OCI-LY7 (cell line): Measurements from ENCODE around the gene PPY.

ENCODE experiments used
- EZH2phosphoT487 ChIP-seq: fragments of 200-600 bp; sonication (generic); IDR thresholded peaks from 2 replicates; pipeline ENCODE4 v1.6.1; 2018; ENCODE audit warnings: low read depth, borderline replicate concordance, mild to moderate bottlenecking, mixed run types, antibody characterized with exemption, low read length, moderate library complexity, mixed read lengths
- TF ChIP-seq, protein P1 (sequence below): fragments of 200-600 bp; sonication (generic); conservative IDR thresholded peaks from 2 replicates; pipeline ENCODE4 v1.5.1; 2014; ENCODE audit warnings: mild to moderate bottlenecking, antibody characterized with exemption, low read length, moderate library complexity, mixed read lengths

- TF ChIP-seq, protein P1, sequence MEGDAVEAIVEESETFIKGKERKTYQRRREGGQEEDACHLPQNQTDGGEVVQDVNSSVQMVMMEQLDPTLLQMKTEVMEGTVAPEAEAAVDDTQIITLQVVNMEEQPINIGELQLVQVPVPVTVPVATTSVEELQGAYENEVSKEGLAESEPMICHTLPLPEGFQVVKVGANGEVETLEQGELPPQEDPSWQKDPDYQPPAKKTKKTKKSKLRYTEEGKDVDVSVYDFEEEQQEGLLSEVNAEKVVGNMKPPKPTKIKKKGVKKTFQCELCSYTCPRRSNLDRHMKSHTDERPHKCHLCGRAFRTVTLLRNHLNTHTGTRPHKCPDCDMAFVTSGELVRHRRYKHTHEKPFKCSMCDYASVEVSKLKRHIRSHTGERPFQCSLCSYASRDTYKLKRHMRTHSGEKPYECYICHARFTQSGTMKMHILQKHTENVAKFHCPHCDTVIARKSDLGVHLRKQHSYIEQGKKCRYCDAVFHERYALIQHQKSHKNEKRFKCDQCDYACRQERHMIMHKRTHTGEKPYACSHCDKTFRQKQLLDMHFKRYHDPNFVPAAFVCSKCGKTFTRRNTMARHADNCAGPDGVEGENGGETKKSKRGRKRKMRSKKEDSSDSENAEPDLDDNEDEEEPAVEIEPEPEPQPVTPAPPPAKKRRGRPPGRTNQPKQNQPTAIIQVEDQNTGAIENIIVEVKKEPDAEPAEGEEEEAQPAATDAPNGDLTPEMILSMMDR, result no peak
- TF ChIP-seq EZH2phosphoT487, result no peak
These were observed 5.8 kb downstream of the PPY start for GRCh38 chr17:43936434-43936833.
